GM13976 (cell line): Measurements from ENCODE around the gene MAP3K8.

Experiments used
- DNase-seq: peaks from one replicate; pipeline ENCODE4 v3.0.0; 2012; ENCODE audit warnings: low spot score
- CTCF ChIP-seq: IDR thresholded peaks from 2 replicates; pipeline ENCODE4 v1.5.1; 2012; ENCODE audit warnings: borderline replicate concordance, mild to moderate bottlenecking; ENCODE audit not compliant: insufficient read depth; ENCODE audit errors: extremely low read depth, missing control alignments, control extremely low read depth
- in situ Hi-C: fragments of 300-500 bp; cut with MboI; formaldehyde crosslinking; loops from one replicate; pipeline ENCODE4 v1.12.0; 2022; ENCODE audit warnings: low sequenced_read_pairs, mixed read lengths, inconsistent platforms; ENCODE audit not compliant: unreplicated experiment

MAP3K8 gene

DNA sequence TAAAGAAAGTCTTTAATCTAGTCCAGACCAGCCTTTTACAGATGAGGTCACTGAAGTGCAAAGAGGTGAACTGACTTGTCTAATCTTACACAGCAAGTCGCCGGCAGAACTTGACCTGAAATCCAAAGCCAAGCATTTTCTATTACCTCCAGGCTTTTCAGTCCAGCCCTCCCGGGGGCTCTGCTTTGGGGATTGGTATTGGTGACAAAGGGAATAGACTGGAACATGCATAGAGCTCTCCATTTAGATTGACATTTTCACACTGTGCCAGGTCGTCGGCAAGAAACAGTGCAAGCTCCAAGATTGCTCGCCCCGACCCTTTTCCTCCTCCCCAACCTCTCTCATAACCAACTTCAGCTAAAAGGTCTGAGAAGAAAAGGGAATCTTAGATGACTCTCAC lies 42.7 kb upstream of the MAP3K8 start:
- in situ Hi-C loops: loop anchor here (5.0 kb wide), 1 partner anchor 196 kb away; no protein-coding TSS in a partner anchor
- no peak for DNase-seq
- no peak for TF ChIP-seq CTCF

- peak; percentile 80 for TF ChIP-seq CTCF
- DNase-seq: peak; percentile 89
- in situ Hi-C loops: loop anchor here (5.0 kb wide), 1 partner anchor 195 kb away; no protein-coding TSS in a partner anchor
Measured at GRCh38 chr10:30392564-30392990, 41.4 kb upstream of the MAP3K8 start.

DNA sequence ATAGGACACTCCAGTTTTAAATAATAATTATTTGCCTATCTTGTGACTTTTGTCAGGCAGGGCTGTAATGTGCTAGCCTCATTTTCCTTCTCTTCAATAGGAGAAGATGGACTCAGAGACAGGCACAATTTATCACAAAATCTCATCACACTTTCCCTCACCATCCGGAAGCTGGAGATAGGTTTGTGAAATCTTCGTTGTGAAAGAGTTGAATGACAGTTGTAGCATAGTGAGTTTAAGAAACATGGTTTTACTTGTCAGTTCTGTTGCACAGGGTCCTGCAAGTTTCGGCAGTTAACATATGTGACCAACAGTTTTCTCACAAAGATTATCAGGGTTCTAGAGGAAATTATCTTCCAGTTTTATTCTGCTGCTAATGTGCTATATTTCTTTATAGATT lies 37.7 kb upstream of the MAP3K8 start:
- no peak for TF ChIP-seq CTCF
- no peak for DNase-seq
- in situ Hi-C loops: no loop called here

GRCh38 chr10:30396698-30397097 lies 37.3 kb upstream of the MAP3K8 start:
- no peak for DNase-seq
- TF ChIP-seq CTCF: no peak
- in situ Hi-C loops: no loop called here

DNA sequence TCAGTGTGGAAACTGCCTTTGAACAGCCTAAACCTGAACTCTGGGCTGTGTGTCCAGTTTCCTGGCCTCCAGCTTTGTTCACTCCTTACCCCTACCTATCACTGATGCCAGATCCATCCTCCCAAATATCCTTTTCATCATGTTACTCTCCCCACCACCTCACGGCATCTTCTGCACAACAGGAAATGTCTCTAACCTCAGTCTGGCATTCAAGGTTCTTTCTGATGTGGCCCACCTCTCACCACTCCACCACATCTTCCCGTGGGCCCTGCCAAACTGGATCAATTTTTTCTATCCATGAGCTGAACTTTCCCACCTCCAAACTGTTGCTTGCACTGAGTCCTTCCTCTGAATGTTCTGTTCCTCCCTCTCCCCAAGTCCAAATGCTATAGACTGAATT lies 35.8 kb upstream of the MAP3K8 start:
- in situ Hi-C loops: no loop called here
- TF ChIP-seq CTCF: no peak
- DNase-seq: no peak

GRCh38 chr10:30398788-30399187 lies 35.2 kb upstream of the MAP3K8 start:
- in situ Hi-C loops: no loop called here
- no peak for DNase-seq
- no peak for TF ChIP-seq CTCF

GRCh38 chr10:30403494-30403893 lies 30.5 kb upstream of the MAP3K8 start:
- DNase-seq: no peak
- TF ChIP-seq CTCF: no peak
- in situ Hi-C loops: no loop called here
